GM12891 (cell line): ENCODE measurements around the gene PPM1H.
A peak's percentile ranks its signal among the peaks of the same experiment; 100 is the strongest.

ENCODE experiments used
- DNase-seq: peaks from one replicate; pipeline ENCODE4 v3.0.0; 2011; ENCODE audit warnings: low spot score; ENCODE audit not compliant: insufficient read length
- FAIRE-seq: peaks from 2 replicates; lab custom pipeline; 2011; peaks lifted over from hg19 to GRCh38; lab: Jason Lieb, UNC
- PAX5 ChIP-seq: IDR thresholded peaks from 2 replicates; pipeline ENCODE4 v1.6.1; 2011; ENCODE audit warnings: low read length, moderate library complexity, mild to moderate bottlenecking; ENCODE audit not compliant: insufficient read depth, severe bottlenecking
- POLR2A ChIP-seq: IDR thresholded peaks from 2 replicates; pipeline ENCODE4 v1.6.1; 2011; ENCODE audit warnings: low read depth, low read length, control low read depth
- POLR2AphosphoS5 ChIP-seq: IDR thresholded peaks from 2 replicates; pipeline ENCODE4 v1.6.1; 2011; ENCODE audit warnings: low read depth, low read length, control low read depth
- POU2F2 ChIP-seq: IDR thresholded peaks from 2 replicates; pipeline ENCODE4 v1.6.1; 2011; ENCODE audit warnings: low read depth, mild to moderate bottlenecking, control low read depth, low read length, moderate library complexity
- SPI1 ChIP-seq: IDR thresholded peaks from 2 replicates; pipeline ENCODE4 v1.6.1; 2011; ENCODE audit warnings: low read depth, low read length, control low read depth
- TAF1 ChIP-seq: IDR thresholded peaks from 2 replicates; pipeline ENCODE4 v1.6.1; 2011; ENCODE audit warnings: low read depth, low read length, control low read depth

PPM1H gene

DNA sequence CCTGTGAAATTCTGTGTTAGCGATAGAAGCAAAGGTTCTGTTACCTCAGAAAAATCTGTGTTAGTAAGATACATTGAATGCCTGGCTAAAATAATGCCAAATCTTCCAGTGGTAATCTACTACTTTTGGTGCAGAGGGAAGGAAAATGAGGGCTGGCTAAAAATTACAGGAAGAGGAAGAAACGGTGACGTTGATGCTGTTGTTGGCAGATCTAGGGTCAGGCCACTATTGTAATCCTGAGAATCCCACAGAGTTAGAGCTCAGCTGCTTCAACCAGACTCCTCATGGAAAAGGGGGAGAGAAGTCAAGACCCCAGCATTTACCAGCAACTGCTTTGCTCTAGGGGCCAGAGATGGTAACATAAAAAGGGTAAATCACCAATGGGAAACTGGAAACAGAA is 145.1 kb downstream of the PPM1H start:
- TF ChIP-seq POLR2AphosphoS5 (no peak), SPI1 (no peak), PAX5 (no peak), POU2F2 (no peak), POLR2A (no peak), TAF1 (no peak)
- DNase-seq (no peak), FAIRE-seq (no peak)

DNA sequence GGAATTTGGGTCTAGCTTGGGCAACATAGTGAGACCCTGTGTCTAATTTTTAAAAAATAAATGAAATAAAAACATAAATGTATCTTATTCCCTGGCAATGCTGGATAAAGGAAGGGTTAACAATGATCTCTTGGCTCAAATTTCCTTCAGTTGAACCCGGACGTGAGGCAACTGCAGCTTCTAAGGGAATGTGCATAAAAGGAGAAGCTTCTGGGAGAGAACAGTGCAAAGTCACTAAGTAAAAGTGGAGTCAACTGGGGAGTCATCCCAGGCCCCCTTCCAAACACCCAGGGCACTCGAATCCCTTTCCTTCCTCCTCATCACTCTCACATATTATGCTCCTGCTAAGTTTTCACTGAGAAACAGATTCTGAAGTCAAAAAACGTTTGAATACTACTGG is 147.3 kb downstream of the PPM1H start:
- TF ChIP-seq POU2F2 (no peak), POLR2AphosphoS5 (no peak), POLR2A (no peak), PAX5 (no peak), SPI1 (no peak), TAF1 (no peak)
- FAIRE-seq (no peak), DNase-seq (no peak)

DNA sequence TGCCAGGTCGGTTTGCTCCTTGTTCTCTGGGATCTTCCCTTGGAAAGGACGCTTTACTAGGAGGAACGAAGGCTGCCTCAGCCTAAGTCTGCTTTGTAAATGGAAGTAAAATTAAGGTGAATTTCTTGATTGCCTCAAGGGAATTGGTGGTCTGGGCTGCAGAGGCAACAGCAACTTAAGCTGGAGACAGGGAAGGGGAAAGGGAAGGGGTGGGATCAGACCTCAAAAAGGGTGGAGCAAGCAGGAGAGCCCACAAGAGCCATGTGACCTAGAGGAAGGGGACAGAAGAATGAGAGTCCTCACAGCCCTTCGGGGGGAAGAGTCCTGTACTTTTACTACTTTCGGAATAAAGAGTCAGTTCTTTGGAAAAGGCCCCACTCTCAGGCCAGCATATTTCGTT is 147.9 kb downstream of the PPM1H start:
- FAIRE-seq: no peak
- TF ChIP-seq PAX5 (no peak), SPI1 (no peak), POLR2A (no peak), POLR2AphosphoS5 (no peak), POU2F2 (no peak), TAF1 (no peak)
- DNase-seq: no peak

DNA sequence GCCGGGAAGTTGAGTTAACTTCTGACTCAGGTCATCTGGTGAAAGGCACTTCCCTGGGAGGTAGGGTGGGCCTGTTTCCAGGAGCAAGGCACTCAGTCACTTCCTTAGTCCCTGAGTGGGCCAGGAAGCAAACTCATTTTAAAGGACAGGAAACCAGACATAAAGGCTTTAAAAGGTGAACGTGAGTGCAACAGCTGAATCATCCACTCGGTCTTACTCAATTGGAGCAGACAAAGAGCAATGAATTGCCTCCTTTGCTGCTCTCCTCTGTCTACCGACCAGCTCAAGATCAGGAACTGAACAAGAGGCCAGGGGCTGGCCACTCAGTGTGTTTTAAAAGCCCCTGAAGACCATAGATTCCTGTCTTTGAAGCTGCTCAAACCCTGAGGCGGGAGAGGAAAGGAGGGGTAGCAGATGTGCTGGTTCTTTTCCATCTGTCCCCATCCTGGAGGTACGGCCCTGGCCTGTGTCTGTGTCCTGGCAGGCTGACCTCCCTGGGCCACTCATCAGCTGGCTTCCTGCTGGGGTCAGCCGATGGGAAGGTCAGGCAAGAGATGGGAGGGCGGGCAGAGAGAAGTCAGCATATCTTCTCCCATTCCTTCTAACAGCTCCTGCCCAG is 148.9 kb downstream of the PPM1H start:
- no peak for DNase-seq
- TF ChIP-seq POLR2A: no peak
- TF ChIP-seq TAF1: no peak
- no peak for TF ChIP-seq SPI1
- no peak for TF ChIP-seq POU2F2
- TF ChIP-seq PAX5: no peak
- TF ChIP-seq POLR2AphosphoS5: no peak
- no peak for FAIRE-seq

DNA sequence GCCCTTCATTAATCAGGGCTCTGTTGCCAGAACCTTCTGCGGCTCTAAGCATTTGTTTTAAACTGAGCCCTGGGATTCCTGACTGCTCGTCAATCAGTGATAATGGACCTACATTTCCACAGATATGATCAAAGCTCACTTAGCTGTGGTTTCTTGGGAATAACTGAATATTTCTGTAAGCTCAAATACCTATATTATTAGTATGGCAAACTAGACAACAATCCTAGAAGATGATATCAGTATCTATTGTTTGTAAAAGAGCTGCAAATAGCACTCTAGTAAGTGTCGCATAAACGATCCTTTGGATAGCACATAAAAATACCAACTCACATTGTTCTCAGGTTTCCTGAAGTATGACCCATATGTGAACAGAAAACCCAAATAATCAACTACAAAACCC is 150.4 kb downstream of the PPM1H start:
- DNase-seq: no peak
- TF ChIP-seq POU2F2 (no peak), TAF1 (no peak), PAX5 (no peak), SPI1 (no peak)
- FAIRE-seq: no peak

DNA sequence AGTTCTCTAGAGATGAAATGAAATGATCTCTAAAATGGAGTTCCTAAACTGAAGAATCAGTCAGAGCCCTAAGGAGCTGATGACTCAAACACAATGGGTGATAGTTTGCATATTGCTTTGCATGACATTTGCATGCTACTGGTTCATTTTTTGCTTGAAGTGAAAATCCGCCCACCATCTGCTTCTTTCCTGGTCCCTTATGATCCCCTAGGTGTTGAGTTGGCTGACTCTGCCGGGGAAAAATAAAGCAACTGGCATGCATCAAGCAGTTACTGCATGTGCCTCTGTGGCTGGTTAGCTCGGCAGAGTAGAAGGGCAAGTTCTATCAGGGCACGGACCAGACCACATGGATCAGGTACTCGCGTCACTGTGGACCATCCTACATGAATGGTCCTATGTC is 151.1 kb downstream of the PPM1H start:
- FAIRE-seq: no peak

DNA sequence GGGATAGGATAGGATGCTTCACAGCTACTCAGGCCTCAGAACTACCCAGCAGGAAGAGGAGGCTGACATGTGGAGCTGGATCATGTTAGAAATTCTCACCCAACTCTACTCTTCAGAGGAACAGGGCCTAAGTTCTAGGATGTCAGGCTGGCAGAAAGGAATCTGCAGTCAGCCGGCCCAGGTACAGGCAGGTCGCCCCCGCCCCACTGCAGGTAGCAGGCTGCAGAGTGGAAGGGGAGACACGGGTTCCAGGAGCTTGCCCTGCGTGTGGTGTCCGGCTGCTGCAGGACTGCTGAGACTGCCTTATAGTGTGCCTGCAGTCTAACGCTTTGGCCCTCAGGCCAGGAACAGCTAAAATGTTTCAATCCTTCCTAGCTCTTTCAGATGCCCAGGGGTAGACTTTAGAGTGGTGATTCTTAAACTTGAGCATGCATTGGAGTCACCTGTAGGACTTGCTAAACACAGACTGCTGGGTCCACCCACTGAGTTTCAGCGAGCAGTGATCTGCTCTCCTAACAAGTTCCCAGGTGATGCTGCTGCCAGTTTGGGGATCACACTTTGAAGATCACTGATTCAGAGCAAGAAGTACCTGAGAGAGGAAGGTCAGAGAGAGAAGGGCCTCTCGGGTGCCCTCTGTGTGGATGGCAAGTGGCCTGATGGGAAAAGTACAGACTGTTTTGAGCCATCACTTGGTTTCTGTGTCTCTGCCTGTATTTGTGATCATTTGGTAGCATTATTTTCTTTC is 153.6 kb downstream of the PPM1H start:
- FAIRE-seq (no peak), DNase-seq (no peak)
- no peak for TF ChIP-seq POLR2A
- no peak for TF ChIP-seq TAF1
- no peak for TF ChIP-seq PAX5
- TF ChIP-seq POU2F2: no peak
- no peak for TF ChIP-seq SPI1
- no peak for TF ChIP-seq POLR2AphosphoS5

More for the DNA sequence above, 151.1 kb downstream of the PPM1H start:
- peak; percentile 44; the same call in 1 of the 2 replicates for TF ChIP-seq POU2F2
- TF ChIP-seq POLR2AphosphoS5: no peak
- no peak for TF ChIP-seq PAX5
- TF ChIP-seq SPI1: no peak
- DNase-seq: no peak

DNA sequence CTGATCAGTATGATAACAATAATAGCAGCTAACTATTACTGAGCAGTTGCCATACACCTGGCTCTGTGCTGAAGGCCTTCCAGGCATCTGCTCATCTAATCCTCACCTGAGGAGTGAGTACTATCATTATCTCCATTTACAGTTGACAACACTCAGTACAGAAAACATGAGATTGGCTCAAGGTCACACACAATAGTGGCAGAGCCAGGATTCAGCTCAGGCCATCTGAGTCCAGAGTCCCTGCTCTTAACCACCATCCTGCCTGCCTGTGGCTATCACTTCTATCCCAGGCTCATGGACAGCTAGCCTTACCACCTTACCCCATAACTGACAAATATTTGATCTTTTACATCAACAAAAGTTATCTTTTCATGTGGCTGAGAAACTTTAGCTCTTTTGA is 155.5 kb downstream of the PPM1H start:
- DNase-seq: no peak
- FAIRE-seq: no peak
- no peak for TF ChIP-seq PAX5
- TF ChIP-seq POU2F2: no peak
- TF ChIP-seq POLR2AphosphoS5: no peak
- no peak for TF ChIP-seq SPI1
- TF ChIP-seq TAF1: no peak
- TF ChIP-seq POLR2A: no peak

DNA sequence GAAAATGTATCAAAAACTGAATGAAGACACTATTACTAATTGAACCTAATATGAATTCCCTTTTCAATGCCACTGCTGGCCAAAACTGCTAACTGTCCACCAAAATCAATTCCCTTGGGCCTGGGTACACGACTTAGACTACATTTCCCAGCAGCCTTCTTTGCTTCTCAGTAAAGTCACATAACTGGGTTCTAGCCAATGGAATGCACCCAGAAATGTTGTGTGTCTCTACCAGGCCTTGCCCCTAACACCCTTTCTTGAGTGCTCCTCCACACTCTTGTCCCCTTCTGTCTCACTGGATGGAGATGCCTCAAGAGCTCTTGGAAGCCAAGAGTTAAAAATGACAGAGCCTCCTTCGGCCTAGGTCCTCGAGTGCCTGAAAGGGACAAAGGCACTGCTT is 156.8 kb downstream of the PPM1H start:
- no peak for TF ChIP-seq TAF1
- TF ChIP-seq POLR2A: no peak
- no peak for TF ChIP-seq PAX5
- TF ChIP-seq POLR2AphosphoS5: no peak
- no peak for TF ChIP-seq POU2F2
- no peak for TF ChIP-seq SPI1
- DNase-seq: no peak
- no peak for FAIRE-seq

DNA sequence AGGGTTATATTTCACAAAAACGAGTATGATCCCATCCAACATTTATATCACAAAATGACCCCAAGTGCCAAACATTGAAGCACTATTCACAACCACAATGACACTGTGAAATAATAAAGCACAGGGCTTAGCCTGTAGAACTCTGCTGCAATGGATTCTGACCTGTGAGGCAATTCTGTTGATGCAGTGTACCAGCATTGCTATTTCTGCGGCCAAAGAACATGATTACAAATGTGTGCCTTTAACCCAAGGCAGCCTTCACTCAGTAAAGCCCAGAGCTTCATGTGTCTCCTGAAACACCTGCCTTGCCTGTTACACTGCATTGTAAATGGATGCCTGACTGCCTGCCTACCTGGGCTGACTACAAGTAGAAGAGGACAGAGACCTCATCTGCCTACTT is 158.0 kb downstream of the PPM1H start:
- DNase-seq (no peak), FAIRE-seq (no peak)
- TF ChIP-seq POLR2A (no peak), POU2F2 (no peak), POLR2AphosphoS5 (no peak), TAF1 (no peak), SPI1 (no peak), PAX5 (no peak)
